HEK293 (cell line): ENCODE measurements around the gene ANXA2.

Source experiments
- FEZF1 ChIP-seq: fragments of 450-650 bp; formaldehyde crosslinking; IDR thresholded peaks from 2 replicates; pipeline ENCODE4 v1.5.1; 2016; ENCODE audit warnings: missing biosample characterization, missing genetic modification characterization
- KLF16 ChIP-seq: fragments of 450-650 bp; formaldehyde crosslinking; IDR thresholded peaks from 2 replicates; pipeline ENCODE4 v1.5.1; 2017; ENCODE audit warnings: missing biosample characterization, missing genetic modification characterization
- ZNF513 ChIP-seq: fragments of 450-650 bp; IDR thresholded peaks from 2 replicates; pipeline ENCODE4 v1.5.1; 2018; ENCODE audit warnings: missing biosample characterization, missing genetic modification characterization
- ZNF580 ChIP-seq: fragments of 450-650 bp; formaldehyde crosslinking; IDR thresholded peaks from 2 replicates; pipeline ENCODE4 v1.5.1; 2016; ENCODE audit warnings: missing biosample characterization, missing genetic modification characterization
- ZNF629 ChIP-seq: fragments of 450-650 bp; formaldehyde crosslinking; IDR thresholded peaks from 2 replicates; pipeline ENCODE4 v1.5.1; 2017; ENCODE audit warnings: missing biosample characterization, missing genetic modification characterization
- ZNF768 ChIP-seq: fragments of 450-650 bp; formaldehyde crosslinking; IDR thresholded peaks from 2 replicates; pipeline ENCODE4 v1.5.1; 2018; ENCODE audit warnings: missing biosample characterization, mild to moderate bottlenecking, missing genetic modification characterization
- TF ChIP-seq, protein P1 (sequence below): fragments of 450-650 bp; formaldehyde crosslinking; IDR thresholded peaks from 2 replicates; pipeline ENCODE4 v1.5.1; 2016; ENCODE audit warnings: missing biosample characterization, missing genetic modification characterization
- TF ChIP-seq, protein P2 (sequence below): fragments of 450-650 bp; formaldehyde crosslinking; IDR thresholded peaks from 2 replicates; pipeline ENCODE4 v1.5.1; 2016; ENCODE audit warnings: missing biosample characterization, missing genetic modification characterization
- TF ChIP-seq, protein P3 (sequence below): fragments of 450-650 bp; formaldehyde crosslinking; conservative IDR thresholded peaks from 2 replicates; pipeline ENCODE4 v1.5.1; 2016; ENCODE audit warnings: low read depth, missing biosample characterization, missing genetic modification characterization

GRCh38 chr15:60339236-60339635 is 58.5 kb downstream of the ANXA2 start:
- TF ChIP-seq KLF16 (tag by site-specific recombination) (no peak), ZNF513 (tag by site-specific recombination) (no peak), FEZF1 (no peak), ZNF768 (tag by site-specific recombination) (no peak), ZNF580 (no peak), ZNF629 (tag by site-specific recombination) (no peak)
- TF ChIP-seq, protein P1, sequence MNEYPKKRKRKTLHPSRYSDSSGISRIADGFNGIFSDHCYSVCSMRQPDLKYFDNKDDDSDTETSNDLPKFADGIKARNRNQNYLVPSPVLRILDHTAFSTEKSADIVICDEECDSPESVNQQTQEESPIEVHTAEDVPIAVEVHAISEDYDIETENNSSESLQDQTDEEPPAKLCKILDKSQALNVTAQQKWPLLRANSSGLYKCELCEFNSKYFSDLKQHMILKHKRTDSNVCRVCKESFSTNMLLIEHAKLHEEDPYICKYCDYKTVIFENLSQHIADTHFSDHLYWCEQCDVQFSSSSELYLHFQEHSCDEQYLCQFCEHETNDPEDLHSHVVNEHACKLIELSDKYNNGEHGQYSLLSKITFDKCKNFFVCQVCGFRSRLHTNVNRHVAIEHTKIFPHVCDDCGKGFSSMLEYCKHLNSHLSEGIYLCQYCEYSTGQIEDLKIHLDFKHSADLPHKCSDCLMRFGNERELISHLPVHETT (tag by site-specific recombination), result no peak
- TF ChIP-seq, protein P2, sequence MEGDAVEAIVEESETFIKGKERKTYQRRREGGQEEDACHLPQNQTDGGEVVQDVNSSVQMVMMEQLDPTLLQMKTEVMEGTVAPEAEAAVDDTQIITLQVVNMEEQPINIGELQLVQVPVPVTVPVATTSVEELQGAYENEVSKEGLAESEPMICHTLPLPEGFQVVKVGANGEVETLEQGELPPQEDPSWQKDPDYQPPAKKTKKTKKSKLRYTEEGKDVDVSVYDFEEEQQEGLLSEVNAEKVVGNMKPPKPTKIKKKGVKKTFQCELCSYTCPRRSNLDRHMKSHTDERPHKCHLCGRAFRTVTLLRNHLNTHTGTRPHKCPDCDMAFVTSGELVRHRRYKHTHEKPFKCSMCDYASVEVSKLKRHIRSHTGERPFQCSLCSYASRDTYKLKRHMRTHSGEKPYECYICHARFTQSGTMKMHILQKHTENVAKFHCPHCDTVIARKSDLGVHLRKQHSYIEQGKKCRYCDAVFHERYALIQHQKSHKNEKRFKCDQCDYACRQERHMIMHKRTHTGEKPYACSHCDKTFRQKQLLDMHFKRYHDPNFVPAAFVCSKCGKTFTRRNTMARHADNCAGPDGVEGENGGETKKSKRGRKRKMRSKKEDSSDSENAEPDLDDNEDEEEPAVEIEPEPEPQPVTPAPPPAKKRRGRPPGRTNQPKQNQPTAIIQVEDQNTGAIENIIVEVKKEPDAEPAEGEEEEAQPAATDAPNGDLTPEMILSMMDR (tag by site-specific recombination), result no peak
- TF ChIP-seq, protein P3, sequence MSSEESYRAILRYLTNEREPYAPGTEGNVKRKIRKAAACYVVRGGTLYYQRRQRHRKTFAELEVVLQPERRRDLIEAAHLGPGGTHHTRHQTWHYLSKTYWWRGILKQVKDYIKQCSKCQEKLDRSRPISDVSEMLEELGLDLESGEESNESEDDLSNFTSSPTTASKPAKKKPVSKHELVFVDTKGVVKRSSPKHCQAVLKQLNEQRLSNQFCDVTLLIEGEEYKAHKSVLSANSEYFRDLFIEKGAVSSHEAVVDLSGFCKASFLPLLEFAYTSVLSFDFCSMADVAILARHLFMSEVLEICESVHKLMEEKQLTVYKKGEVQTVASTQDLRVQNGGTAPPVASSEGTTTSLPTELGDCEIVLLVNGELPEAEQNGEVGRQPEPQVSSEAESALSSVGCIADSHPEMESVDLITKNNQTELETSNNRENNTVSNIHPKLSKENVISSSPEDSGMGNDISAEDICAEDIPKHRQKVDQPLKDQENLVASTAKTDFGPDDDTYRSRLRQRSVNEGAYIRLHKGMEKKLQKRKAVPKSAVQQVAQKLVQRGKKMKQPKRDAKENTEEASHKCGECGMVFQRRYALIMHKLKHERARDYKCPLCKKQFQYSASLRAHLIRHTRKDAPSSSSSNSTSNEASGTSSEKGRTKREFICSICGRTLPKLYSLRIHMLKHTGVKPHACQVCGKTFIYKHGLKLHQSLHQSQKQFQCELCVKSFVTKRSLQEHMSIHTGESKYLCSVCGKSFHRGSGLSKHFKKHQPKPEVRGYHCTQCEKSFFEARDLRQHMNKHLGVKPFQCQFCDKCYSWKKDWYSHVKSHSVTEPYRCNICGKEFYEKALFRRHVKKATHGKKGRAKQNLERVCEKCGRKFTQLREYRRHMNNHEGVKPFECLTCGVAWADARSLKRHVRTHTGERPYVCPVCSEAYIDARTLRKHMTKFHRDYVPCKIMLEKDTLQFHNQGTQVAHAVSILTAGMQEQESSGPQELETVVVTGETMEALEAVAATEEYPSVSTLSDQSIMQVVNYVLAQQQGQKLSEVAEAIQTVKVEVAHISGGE (tag by site-specific recombination), result no peak
